HUES48 (cell line): ENCODE measurements around the gene SPNS2.
"Not testable (repeated sequence)": the region's sequence is repeated elsewhere in the genome, so short reads cannot be mapped to it uniquely, and the experiment has no call there.

Experiments
- H3K27ac ChIP-seq: one replicate; pipeline ENCODE4 v1.7.0; 2013; ENCODE audit warnings: low read depth, low read length, inconsistent platforms
- H3K27me3 ChIP-seq: 2 replicates; pipeline ENCODE4 v1.6.1; 2013; ENCODE audit warnings: mild to moderate bottlenecking, low read length; ENCODE audit not compliant: control insufficient read depth, insufficient read depth
- H3K36me3 ChIP-seq: 2 replicates; pipeline ENCODE4 v1.6.1; 2013; ENCODE audit warnings: low read length; ENCODE audit not compliant: control insufficient read depth, insufficient read depth
- H3K4me1 ChIP-seq: 2 replicates; pipeline ENCODE4 v1.6.1; 2013; ENCODE audit warnings: mild to moderate bottlenecking, low read length; ENCODE audit not compliant: control insufficient read depth, insufficient read depth
- H3K4me3 ChIP-seq: 2 replicates; pipeline ENCODE4 v1.5.1; 2013; ENCODE audit warnings: mild to moderate bottlenecking, low read depth, low read length
- H3K9ac ChIP-seq: 2 replicates; pipeline ENCODE4 v1.6.1; 2013; ENCODE audit warnings: mild to moderate bottlenecking, low read depth, low read length, moderate library complexity
- H3K9me3 ChIP-seq: 2 replicates; pipeline ENCODE4 v1.6.1; 2013; ENCODE audit warnings: low read length; ENCODE audit not compliant: control insufficient read depth, insufficient read depth

SPNS2 gene

GRCh38 chr17:4569591-4569990, 70.9 kb downstream of the SPNS2 start:
- no peak overlapping the region for H3K4me3 ChIP-seq
- H3K9me3 ChIP-seq = no peaks in the 10 kb centered on the region
- H3K9ac ChIP-seq = no peak overlapping the region
- H3K4me1 ChIP-seq = 0 out of 2 replicates have a peak, but pooled peaks cover 3% of the 10 kb centered on the region
- H3K27me3 ChIP-seq = no peaks in the 10 kb centered on the region; the same call in 1 of the 2 replicates
- no peaks in the 10 kb centered on the region for H3K36me3 ChIP-seq
- H3K27ac ChIP-seq = no peak overlapping the region

- H3K27me3 ChIP-seq = no peaks in the 10 kb centered on the region; the same call in 1 of the 2 replicates
- H3K27ac ChIP-seq = no peak overlapping the region
- H3K9ac ChIP-seq = no peak overlapping the region
- no peaks in the 10 kb centered on the region for H3K9me3 ChIP-seq
- no peaks in the 10 kb centered on the region for H3K36me3 ChIP-seq
- peaks cover 19% of the 10 kb centered on the region for H3K4me1 ChIP-seq
- no peak overlapping the region for H3K4me3 ChIP-seq
These were observed 73.5 kb downstream of the SPNS2 start for GRCh38 chr17:4572131-4572530.

- Histone ChIP-seq H3K4me3 (no peak overlapping the region), H3K27me3 (no peaks in the 10 kb centered on the region; the same call in 1 of the 2 replicates), H3K4me1 (peaks cover 24% of the 10 kb centered on the region), H3K27ac (no peak overlapping the region), H3K9me3 (no peaks in the 10 kb centered on the region), H3K36me3 (no peaks in the 10 kb centered on the region), H3K9ac (no peak overlapping the region)
These were observed 74.4 kb downstream of the SPNS2 start for GRCh38 chr17:4573115-4573514.

- Histone ChIP-seq H3K27me3 (no peaks in the 10 kb centered on the region; the same call in 1 of the 2 replicates), H3K9me3 (no peaks in the 10 kb centered on the region), H3K9ac (no peak overlapping the region), H3K4me1 (peaks cover 22% of the 10 kb centered on the region), H3K4me3 (no peak overlapping the region), H3K36me3 (no peaks in the 10 kb centered on the region), H3K27ac (no peak overlapping the region)
These were observed 75.0 kb downstream of the SPNS2 start for GRCh38 chr17:4573669-4574068.

- no peaks in the 10 kb centered on the region; the same call in 1 of the 2 replicates for H3K27me3 ChIP-seq
- H3K9ac ChIP-seq = no peak overlapping the region
- no peaks in the 10 kb centered on the region for H3K36me3 ChIP-seq
- no peak overlapping the region for H3K4me3 ChIP-seq
- H3K9me3 ChIP-seq = no peaks in the 10 kb centered on the region
- H3K4me1 ChIP-seq = peaks cover 21% of the 10 kb centered on the region
- H3K27ac ChIP-seq = no peak overlapping the region
These were observed 75.9 kb downstream of the SPNS2 start for GRCh38 chr17:4574448-4575045.

GRCh38 chr17:4576161-4576558, 77.5 kb downstream of the SPNS2 start:
- no peak overlapping the region for H3K4me3 ChIP-seq
- no peaks in the 10 kb centered on the region for H3K36me3 ChIP-seq
- no peaks in the 10 kb centered on the region for H3K9me3 ChIP-seq
- no peaks in the 10 kb centered on the region; the same call in 1 of the 2 replicates for H3K27me3 ChIP-seq
- peaks cover 21% of the 10 kb centered on the region for H3K4me1 ChIP-seq
- no peak overlapping the region for H3K9ac ChIP-seq
- H3K27ac ChIP-seq = no peak overlapping the region

GRCh38 chr17:4576729-4577322, 78.1 kb downstream of the SPNS2 start:
- H3K9ac ChIP-seq = no peak overlapping the region
- no peak overlapping the region for H3K27ac ChIP-seq
- H3K36me3 ChIP-seq = no peaks in the 10 kb centered on the region
- peaks cover 21% of the 10 kb centered on the region for H3K4me1 ChIP-seq
- no peak overlapping the region for H3K4me3 ChIP-seq
- H3K27me3 ChIP-seq = no peaks in the 10 kb centered on the region
- no peaks in the 10 kb centered on the region for H3K9me3 ChIP-seq

- Histone ChIP-seq H3K9ac (no peak overlapping the region), H3K4me3 (no peak overlapping the region), H3K27ac (no peak overlapping the region), H3K9me3 (no peaks in the 10 kb centered on the region), H3K36me3 (no peaks in the 10 kb centered on the region), H3K27me3 (peaks cover 5% of the 10 kb centered on the region), H3K4me1 (peaks cover 25% of the 10 kb centered on the region)
These were observed 78.8 kb downstream of the SPNS2 start for GRCh38 chr17:4577386-4577993.

GRCh38 chr17:4578349-4578748, 79.7 kb downstream of the SPNS2 start:
- H3K9me3 ChIP-seq, H3K27ac ChIP-seq, H3K4me3 ChIP-seq, H3K9ac ChIP-seq, H3K36me3 ChIP-seq: not testable (repeated sequence)
- H3K27me3 ChIP-seq = peaks cover 13% of the 10 kb centered on the region
- peaks cover 25% of the 10 kb centered on the region for H3K4me1 ChIP-seq

GRCh38 chr17:4579678-4580077, 81.0 kb downstream of the SPNS2 start:
- Histone ChIP-seq H3K27me3 (peaks cover 27% of the 10 kb centered on the region), H3K27ac (no peak overlapping the region), H3K4me1 (peaks cover 25% of the 10 kb centered on the region), H3K4me3 (no peak overlapping the region), H3K9me3 (no peaks in the 10 kb centered on the region), H3K36me3 (no peaks in the 10 kb centered on the region), H3K9ac (no peak overlapping the region)

GRCh38 chr17:4580291-4580690, 81.6 kb downstream of the SPNS2 start:
- Histone ChIP-seq H3K27me3 (peaks cover 33% of the 10 kb centered on the region), H3K4me1 (peaks cover 29% of the 10 kb centered on the region), H3K36me3 (no peaks in the 10 kb centered on the region), H3K9ac (no peak overlapping the region), H3K27ac (no peak overlapping the region), H3K9me3 (no peaks in the 10 kb centered on the region), H3K4me3 (no peak overlapping the region)
